Breast epithelium (tissue), 3 donors: ENCODE results near the gene TMEM213.

Experiments used
- CTCF ChIP-seq, 3 donors: fragments of 450-650 bp; IDR thresholded peaks; one replicate each; pipeline ENCODE4 v1.5.1; 2016 to 2017; ENCODE audit warnings: antibody characterized with exemption in 3 of 3, mild to moderate bottlenecking in 3 of 3, moderate library complexity in 3 of 3
- POLR2A ChIP-seq: fragments of 450-650 bp; IDR thresholded peaks from one replicate; pipeline ENCODE4 v1.6.1; 2016; ENCODE audit warnings: antibody characterized with exemption, mild to moderate bottlenecking, moderate library complexity
- POLR2AphosphoS5 ChIP-seq, 3 donors: sonication (generic); formaldehyde crosslinking; IDR thresholded peaks; one replicate each; pipeline ENCODE4 v1.6.1; 2017; ENCODE audit warnings: antibody characterized with exemption in 3 of 3

GRCh38 chr7:138785587-138786437 is 12.0 kb upstream of the TMEM213 start:
- no peak for TF ChIP-seq CTCF (IDR thresholded peaks at IDR 0.05)
- TF ChIP-seq POLR2AphosphoS5 (IDR thresholded peaks at IDR 0.05), result no peak
- no peak for TF ChIP-seq POLR2A
